ENCODE results near the gene MPND.

The MPND gene

DNA sequence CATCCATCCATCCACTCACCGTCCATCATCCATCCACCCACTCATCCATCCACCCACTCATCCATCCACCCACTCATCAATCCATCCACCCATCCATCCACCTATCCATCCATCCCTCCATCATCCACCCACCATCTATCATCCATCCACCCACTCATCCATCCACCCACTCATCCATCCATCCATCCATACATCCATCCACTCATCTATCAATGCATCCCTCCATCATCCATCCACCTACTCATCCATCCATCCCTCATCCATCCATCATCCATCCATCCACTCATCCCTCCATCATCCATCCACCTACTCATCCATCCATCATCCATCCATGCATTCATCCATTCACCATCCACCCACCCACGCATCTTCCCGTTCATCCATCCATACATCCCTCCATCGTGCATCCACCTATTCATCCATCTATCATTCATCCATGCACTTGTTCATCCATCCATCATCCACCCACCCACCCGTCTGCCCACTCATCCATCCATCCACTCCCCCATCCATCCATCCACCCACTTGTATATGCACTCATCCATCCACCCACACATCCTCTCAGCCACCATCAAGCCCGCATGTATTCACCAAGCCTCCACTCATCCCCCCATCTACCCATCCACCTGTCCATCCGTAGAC, 8.3 kb upstream of the MPND start (continued):
- TF ChIP-seq ZNF169 (tag by site-specific recombination; IDR thresholded peaks at IDR 0.05) (0 out of 2 replicates have a peak, but pooled peaks have one; percentile 41), SALL2 (tag by site-specific recombination; IDR thresholded peaks at IDR 0.05; ENCODE audit: borderline replicate concordance) (0 out of 2 replicates have a peak, but pooled peaks have one; percentile 34), ZNF248 (tag by site-specific recombination; IDR thresholded peaks at IDR 0.05) (peak; percentile 33; the same call in 1 of the 2 replicates), ZBTB17 (tag by site-specific recombination; IDR thresholded peaks at IDR 0.05) (peak; percentile 100), ZNF175 (tag by site-specific recombination; IDR thresholded peaks at IDR 0.05) (0 out of 2 replicates have a peak, but pooled peaks have one; percentile 13), ZNF785 (tag by site-specific recombination; IDR thresholded peaks at IDR 0.05) (0 out of 2 replicates have a peak, but pooled peaks have one; percentile 60), ZBTB7A (tag by site-specific recombination; IDR thresholded peaks at IDR 0.05; ENCODE audit: low read depth) (0 out of 2 replicates have a peak, but pooled peaks have one; percentile 12), ZNF10 (tag by site-specific recombination; IDR thresholded peaks at IDR 0.05) (no peak), ZNF311 (tag by site-specific recombination; IDR thresholded peaks at IDR 0.05; ENCODE audit: borderline replicate concordance) (0 out of 2 replicates have a peak, but pooled peaks have one; percentile 63), ZNF521 (tag by site-specific recombination; IDR thresholded peaks at IDR 0.05) (0 out of 2 replicates have a peak, but pooled peaks have one; percentile 67), EGR2 (tag by site-specific recombination; IDR thresholded peaks at IDR 0.05; ENCODE audit: low read depth) (peak; percentile 100), ZFHX2 (tag by site-specific recombination; conservative IDR thresholded peaks at IDR 0.05) (peak; percentile 99)
- TF ChIP-seq, protein P1, sequence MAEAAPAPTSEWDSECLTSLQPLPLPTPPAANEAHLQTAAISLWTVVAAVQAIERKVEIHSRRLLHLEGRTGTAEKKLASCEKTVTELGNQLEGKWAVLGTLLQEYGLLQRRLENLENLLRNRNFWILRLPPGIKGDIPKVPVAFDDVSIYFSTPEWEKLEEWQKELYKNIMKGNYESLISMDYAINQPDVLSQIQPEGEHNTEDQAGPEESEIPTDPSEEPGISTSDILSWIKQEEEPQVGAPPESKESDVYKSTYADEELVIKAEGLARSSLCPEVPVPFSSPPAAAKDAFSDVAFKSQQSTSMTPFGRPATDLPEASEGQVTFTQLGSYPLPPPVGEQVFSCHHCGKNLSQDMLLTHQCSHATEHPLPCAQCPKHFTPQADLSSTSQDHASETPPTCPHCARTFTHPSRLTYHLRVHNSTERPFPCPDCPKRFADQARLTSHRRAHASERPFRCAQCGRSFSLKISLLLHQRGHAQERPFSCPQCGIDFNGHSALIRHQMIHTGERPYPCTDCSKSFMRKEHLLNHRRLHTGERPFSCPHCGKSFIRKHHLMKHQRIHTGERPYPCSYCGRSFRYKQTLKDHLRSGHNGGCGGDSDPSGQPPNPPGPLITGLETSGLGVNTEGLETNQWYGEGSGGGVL (tag by site-specific recombination; IDR thresholded peaks at IDR 0.05): no peak
- TF ChIP-seq, protein P2, sequence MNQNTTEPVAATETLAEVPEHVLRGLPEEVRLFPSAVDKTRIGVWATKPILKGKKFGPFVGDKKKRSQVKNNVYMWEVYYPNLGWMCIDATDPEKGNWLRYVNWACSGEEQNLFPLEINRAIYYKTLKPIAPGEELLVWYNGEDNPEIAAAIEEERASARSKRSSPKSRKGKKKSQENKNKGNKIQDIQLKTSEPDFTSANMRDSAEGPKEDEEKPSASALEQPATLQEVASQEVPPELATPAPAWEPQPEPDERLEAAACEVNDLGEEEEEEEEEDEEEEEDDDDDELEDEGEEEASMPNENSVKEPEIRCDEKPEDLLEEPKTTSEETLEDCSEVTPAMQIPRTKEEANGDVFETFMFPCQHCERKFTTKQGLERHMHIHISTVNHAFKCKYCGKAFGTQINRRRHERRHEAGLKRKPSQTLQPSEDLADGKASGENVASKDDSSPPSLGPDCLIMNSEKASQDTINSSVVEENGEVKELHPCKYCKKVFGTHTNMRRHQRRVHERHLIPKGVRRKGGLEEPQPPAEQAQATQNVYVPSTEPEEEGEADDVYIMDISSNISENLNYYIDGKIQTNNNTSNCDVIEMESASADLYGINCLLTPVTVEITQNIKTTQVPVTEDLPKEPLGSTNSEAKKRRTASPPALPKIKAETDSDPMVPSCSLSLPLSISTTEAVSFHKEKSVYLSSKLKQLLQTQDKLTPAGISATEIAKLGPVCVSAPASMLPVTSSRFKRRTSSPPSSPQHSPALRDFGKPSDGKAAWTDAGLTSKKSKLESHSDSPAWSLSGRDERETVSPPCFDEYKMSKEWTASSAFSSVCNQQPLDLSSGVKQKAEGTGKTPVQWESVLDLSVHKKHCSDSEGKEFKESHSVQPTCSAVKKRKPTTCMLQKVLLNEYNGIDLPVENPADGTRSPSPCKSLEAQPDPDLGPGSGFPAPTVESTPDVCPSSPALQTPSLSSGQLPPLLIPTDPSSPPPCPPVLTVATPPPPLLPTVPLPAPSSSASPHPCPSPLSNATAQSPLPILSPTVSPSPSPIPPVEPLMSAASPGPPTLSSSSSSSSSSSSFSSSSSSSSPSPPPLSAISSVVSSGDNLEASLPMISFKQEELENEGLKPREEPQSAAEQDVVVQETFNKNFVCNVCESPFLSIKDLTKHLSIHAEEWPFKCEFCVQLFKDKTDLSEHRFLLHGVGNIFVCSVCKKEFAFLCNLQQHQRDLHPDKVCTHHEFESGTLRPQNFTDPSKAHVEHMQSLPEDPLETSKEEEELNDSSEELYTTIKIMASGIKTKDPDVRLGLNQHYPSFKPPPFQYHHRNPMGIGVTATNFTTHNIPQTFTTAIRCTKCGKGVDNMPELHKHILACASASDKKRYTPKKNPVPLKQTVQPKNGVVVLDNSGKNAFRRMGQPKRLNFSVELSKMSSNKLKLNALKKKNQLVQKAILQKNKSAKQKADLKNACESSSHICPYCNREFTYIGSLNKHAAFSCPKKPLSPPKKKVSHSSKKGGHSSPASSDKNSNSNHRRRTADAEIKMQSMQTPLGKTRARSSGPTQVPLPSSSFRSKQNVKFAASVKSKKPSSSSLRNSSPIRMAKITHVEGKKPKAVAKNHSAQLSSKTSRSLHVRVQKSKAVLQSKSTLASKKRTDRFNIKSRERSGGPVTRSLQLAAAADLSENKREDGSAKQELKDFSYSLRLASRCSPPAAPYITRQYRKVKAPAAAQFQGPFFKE (tag by site-specific recombination; IDR thresholded peaks at IDR 0.05; ENCODE audit: borderline replicate concordance): no peak

DNA sequence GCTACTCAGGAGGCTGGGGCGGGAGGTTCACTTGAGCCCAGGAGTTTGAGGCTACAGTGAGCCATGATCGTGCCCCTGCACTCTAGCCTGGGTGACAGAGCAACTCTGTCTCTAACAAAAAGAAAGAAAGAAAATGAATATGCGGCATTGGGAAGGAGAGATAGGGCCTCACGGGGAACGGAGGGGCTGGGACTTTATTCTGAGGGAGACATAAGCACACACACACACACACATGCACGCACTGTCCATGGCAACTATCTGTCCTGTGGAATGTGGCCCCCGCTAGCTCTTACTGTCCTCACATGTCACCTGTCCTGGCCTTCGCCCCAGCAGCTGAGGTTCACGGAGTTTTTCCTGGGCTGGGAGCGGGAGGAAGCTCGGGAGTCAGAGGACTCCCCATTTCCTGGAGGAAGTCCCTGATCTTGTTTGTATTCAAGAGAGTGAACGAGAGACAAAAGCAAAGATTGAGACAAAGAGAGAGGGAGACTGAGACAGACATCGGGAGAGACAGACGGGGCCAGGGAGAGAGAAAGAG, 5.4 kb upstream of the MPND start:
- Histone ChIP-seq H3K4me3 (ENCODE audit: low read depth, low read length) (no peak overlapping the region), H3K27ac (ENCODE audit: extremely low read depth, low read depth, low read length) (no peak overlapping the region), H3K9me3 (ENCODE audit: control insufficient read depth, insufficient read depth, low read depth, low read length) (no peaks in the 10 kb centered on the region), H3K4me1 (ENCODE audit: control insufficient read depth, insufficient read depth, low read length) (peaks cover 3% of the 10 kb centered on the region; the same call in 1 of the 2 replicates), H3K36me3 (ENCODE audit: control insufficient read depth in 2 of 2, insufficient read depth in 1 of 2, low read length in 2 of 2) (no peaks in the 10 kb centered on the region)
- CTCF ChIA-PET: interaction anchor here (0.7 to 1.5 kb wide), 2 partner anchors 71 to 130 kb away, joined by 4 to 5 read pairs; no protein-coding TSS in a partner anchor
- POLR2A ChIA-PET: no interaction called here
- TF ChIP-seq TRIM28 (IDR thresholded peaks at IDR 0.05; ENCODE audit: borderline replicate concordance, low read length): no peak
- TF ChIP-seq GLIS1 (tag by site-specific recombination; IDR thresholded peaks at IDR 0.05): no peak
- TF ChIP-seq, protein P3, sequence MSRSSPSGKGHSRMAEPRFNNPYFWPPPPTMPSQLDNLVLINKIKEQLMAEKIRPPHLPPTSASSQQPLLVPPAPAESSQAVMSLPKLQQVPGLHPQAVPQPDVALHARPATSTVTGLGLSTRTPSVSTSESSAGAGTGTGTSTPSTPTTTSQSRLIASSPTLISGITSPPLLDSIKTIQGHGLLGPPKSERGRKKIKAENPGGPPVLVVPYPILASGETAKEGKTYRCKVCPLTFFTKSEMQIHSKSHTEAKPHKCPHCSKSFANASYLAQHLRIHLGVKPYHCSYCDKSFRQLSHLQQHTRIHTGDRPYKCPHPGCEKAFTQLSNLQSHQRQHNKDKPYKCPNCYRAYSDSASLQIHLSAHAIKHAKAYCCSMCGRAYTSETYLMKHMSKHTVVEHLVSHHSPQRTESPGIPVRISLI (tag by site-specific recombination; IDR thresholded peaks at IDR 0.05): no peak
- no peak for TF ChIP-seq GLIS2 (tag by site-specific recombination; IDR thresholded peaks at IDR 0.05)
- no peak for TF ChIP-seq ZNF202 (tag by site-specific recombination; IDR thresholded peaks at IDR 0.05; ENCODE audit: borderline replicate concordance)
- no peak for TF ChIP-seq ZNF48 (tag by site-specific recombination; IDR thresholded peaks at IDR 0.05)
- TF ChIP-seq ZNF266 (tag by site-specific recombination; IDR thresholded peaks at IDR 0.05; ENCODE audit: low read depth): no peak
- TF ChIP-seq GLI2 (tag by site-specific recombination; IDR thresholded peaks at IDR 0.05; ENCODE audit: borderline replicate concordance, low read depth): no peak
- no peak for TF ChIP-seq ZNF473 (tag by site-specific recombination; IDR thresholded peaks at IDR 0.05)
- no peak for TF ChIP-seq ZXDB (tag by site-specific recombination; IDR thresholded peaks at IDR 0.05)
- no peak for TF ChIP-seq ZNF776 (tag by site-specific recombination; IDR thresholded peaks at IDR 0.05; ENCODE audit: borderline replicate concordance)
- TF ChIP-seq ZNF211 (tag by site-specific recombination; IDR thresholded peaks at IDR 0.05; ENCODE audit: low read depth): no peak

Data from HEK293 (cell line).